Activated naive CD8-positive, alpha-beta T cell treated with anti-CD3 and anti-CD28 coated beads for 36 hours (primary cell): ENCODE results near the gene SREBF1. TPM values are rescaled to one million over a fixed set of nuclear protein-coding genes. Genes with fewer than 3 reads are reported as not detected.

Source experiments
- DNase-seq: peaks from one replicate; pipeline ENCODE4 v3.0.0; 2021
- H3K27ac Mint-ChIP-seq: one replicate; pipeline ENCODE4 v1.8.0; 2022; ENCODE audit warnings: mild to moderate bottlenecking, moderate library complexity, mixed read lengths
- H3K27me3 Mint-ChIP-seq: one replicate; pipeline ENCODE4 v1.8.0; 2022; ENCODE audit warnings: mild to moderate bottlenecking, mixed read lengths
- H3K36me3 Mint-ChIP-seq: one replicate; pipeline ENCODE4 v1.8.0; 2021; ENCODE audit warnings: mild to moderate bottlenecking, mixed read lengths
- H3K4me1 Mint-ChIP-seq: one replicate; pipeline ENCODE4 v1.8.0; 2021; ENCODE audit warnings: mixed read lengths
- H3K4me3 Mint-ChIP-seq: one replicate; pipeline ENCODE4 v1.8.0; 2022; ENCODE audit warnings: mild to moderate bottlenecking, moderate library complexity, mixed read lengths
- H3K9me3 Mint-ChIP-seq: one replicate; pipeline ENCODE4 v1.8.0; 2022; ENCODE audit warnings: mixed read lengths
- total RNA-seq, 2 experiments: library from RNA; stranded (reverse); gene quantifications; one replicate each; pipeline ENCODE4 v1.2.3, GENCODE V29; 2021

Gene SREBF1
- total RNA-seq, 2 experiments from 2014 or later, result 123 to 131 TPM

GRCh38 chr17:17783825-17784656 lies 52.7 kb downstream of the SREBF1 start:
- peaks cover 4% of the 10 kb centered on the region for H3K27me3 Mint-ChIP-seq
- H3K36me3 Mint-ChIP-seq, result no peaks in the 10 kb centered on the region
- H3K4me3 Mint-ChIP-seq, result peak overlapping the region; percentile 77
- peaks cover 23% of the 10 kb centered on the region for H3K4me1 Mint-ChIP-seq
- DNase-seq, result no peak
- no peak overlapping the region for H3K27ac Mint-ChIP-seq
- H3K9me3 Mint-ChIP-seq, result no peaks in the 10 kb centered on the region

GRCh38 chr17:17783116-17783824 lies 53.5 kb downstream of the SREBF1 start:
- H3K27me3 Mint-ChIP-seq, result peaks cover 4% of the 10 kb centered on the region
- DNase-seq, result peak; percentile 72
- no peaks in the 10 kb centered on the region for H3K9me3 Mint-ChIP-seq
- no peaks in the 10 kb centered on the region for H3K36me3 Mint-ChIP-seq
- H3K4me3 Mint-ChIP-seq, result peak overlapping the region; percentile 77
- no peak overlapping the region for H3K27ac Mint-ChIP-seq
- peaks cover 23% of the 10 kb centered on the region for H3K4me1 Mint-ChIP-seq

- peaks cover 23% of the 10 kb centered on the region for H3K4me1 Mint-ChIP-seq
These were observed 54.2 kb downstream of the SREBF1 start for GRCh38 chr17:17782523-17783115.

GRCh38 chr17:17781591-17782496 lies 54.9 kb downstream of the SREBF1 start:
- H3K27me3 Mint-ChIP-seq, result peaks cover 4% of the 10 kb centered on the region
- H3K4me3 Mint-ChIP-seq, result peak overlapping the region; percentile 60
- peaks cover 23% of the 10 kb centered on the region for H3K4me1 Mint-ChIP-seq
- H3K36me3 Mint-ChIP-seq, result no peaks in the 10 kb centered on the region
- DNase-seq, result peak; percentile 44
- H3K27ac Mint-ChIP-seq, result no peak overlapping the region
- H3K9me3 Mint-ChIP-seq, result no peaks in the 10 kb centered on the region

More at GRCh38 chr17:17782523-17783115, 54.2 kb downstream of the SREBF1 start:
- H3K27ac Mint-ChIP-seq, result no peak overlapping the region
- H3K36me3 Mint-ChIP-seq, result no peaks in the 10 kb centered on the region
- peak overlapping the region; percentile 70 for H3K4me3 Mint-ChIP-seq
- no peaks in the 10 kb centered on the region for H3K9me3 Mint-ChIP-seq
- DNase-seq, result no peak
- H3K27me3 Mint-ChIP-seq, result peaks cover 4% of the 10 kb centered on the region

- no peak overlapping the region for H3K27ac Mint-ChIP-seq
- H3K9me3 Mint-ChIP-seq, result no peaks in the 10 kb centered on the region
- H3K4me3 Mint-ChIP-seq, result no peak overlapping the region
- no peaks in the 10 kb centered on the region for H3K36me3 Mint-ChIP-seq
- peaks cover 4% of the 10 kb centered on the region for H3K27me3 Mint-ChIP-seq
- DNase-seq, result no peak
- H3K4me1 Mint-ChIP-seq, result peaks cover 21% of the 10 kb centered on the region
These were observed 55.7 kb downstream of the SREBF1 start for GRCh38 chr17:17780922-17781590.

- Mint-ChIP-seq H3K4me3 (no peak overlapping the region), H3K27me3 (peaks cover 4% of the 10 kb centered on the region), H3K9me3 (no peaks in the 10 kb centered on the region), H3K4me1 (peaks cover 7% of the 10 kb centered on the region), H3K27ac (no peak overlapping the region), H3K36me3 (no peaks in the 10 kb centered on the region)
- DNase-seq, result no peak
These were observed 57.7 kb downstream of the SREBF1 start for GRCh38 chr17:17779015-17779611.

- no peaks in the 10 kb centered on the region for H3K9me3 Mint-ChIP-seq
- H3K27ac Mint-ChIP-seq, result no peak overlapping the region
- H3K4me3 Mint-ChIP-seq, result no peak overlapping the region
- DNase-seq, result no peak
- H3K27me3 Mint-ChIP-seq, result peaks cover 4% of the 10 kb centered on the region
- peaks cover 9% of the 10 kb centered on the region for H3K4me1 Mint-ChIP-seq
- no peaks in the 10 kb centered on the region for H3K36me3 Mint-ChIP-seq
These were observed 58.3 kb downstream of the SREBF1 start for GRCh38 chr17:17778308-17779014.

GRCh38 chr17:17776889-17777288 lies 59.9 kb downstream of the SREBF1 start:
- Mint-ChIP-seq H3K27me3 (peaks cover 4% of the 10 kb centered on the region), H3K4me1 (peaks cover 14% of the 10 kb centered on the region), H3K36me3 (no peaks in the 10 kb centered on the region), H3K9me3 (no peaks in the 10 kb centered on the region), H3K27ac (no peak overlapping the region), H3K4me3 (no peak overlapping the region)
- DNase-seq, result no peak

- H3K27me3 Mint-ChIP-seq, result no peaks in the 10 kb centered on the region
- no peak for DNase-seq
- H3K36me3 Mint-ChIP-seq, result no peaks in the 10 kb centered on the region
- no peaks in the 10 kb centered on the region for H3K9me3 Mint-ChIP-seq
- H3K4me1 Mint-ChIP-seq, result peaks cover 10% of the 10 kb centered on the region
- no peak overlapping the region for H3K27ac Mint-ChIP-seq
- no peak overlapping the region for H3K4me3 Mint-ChIP-seq
These were observed 62.5 kb downstream of the SREBF1 start for GRCh38 chr17:17774009-17774881.

- no peak for DNase-seq
- Mint-ChIP-seq H3K36me3 (no peaks in the 10 kb centered on the region), H3K27me3 (no peaks in the 10 kb centered on the region), H3K9me3 (no peaks in the 10 kb centered on the region), H3K4me1 (peaks cover 10% of the 10 kb centered on the region), H3K27ac (no peak overlapping the region), H3K4me3 (no peak overlapping the region)
These were observed 64.6 kb downstream of the SREBF1 start for GRCh38 chr17:17772231-17772630.

GRCh38 chr17:17771498-17772201 lies 65.1 kb downstream of the SREBF1 start:
- DNase-seq, result no peak
- no peak overlapping the region for H3K4me3 Mint-ChIP-seq
- peaks cover 11% of the 10 kb centered on the region for H3K4me1 Mint-ChIP-seq
- H3K27ac Mint-ChIP-seq, result no peak overlapping the region
- no peaks in the 10 kb centered on the region for H3K36me3 Mint-ChIP-seq
- no peaks in the 10 kb centered on the region for H3K9me3 Mint-ChIP-seq
- no peaks in the 10 kb centered on the region for H3K27me3 Mint-ChIP-seq

GRCh38 chr17:17770632-17771044 lies 66.1 kb downstream of the SREBF1 start:
- peaks cover 20% of the 10 kb centered on the region for H3K4me1 Mint-ChIP-seq
- H3K27ac Mint-ChIP-seq, result no peak overlapping the region
- no peak for DNase-seq
- no peaks in the 10 kb centered on the region for H3K36me3 Mint-ChIP-seq
- no peaks in the 10 kb centered on the region for H3K9me3 Mint-ChIP-seq
- no peaks in the 10 kb centered on the region for H3K27me3 Mint-ChIP-seq
- no peak overlapping the region for H3K4me3 Mint-ChIP-seq
